Suprapubic skin (tissue), 4 donors: ENCODE data around the gene TEX38. TPM values are rescaled to one million over a fixed set of nuclear protein-coding genes. Genes with fewer than 3 reads are reported as not detected.
"Not testable (repeated sequence)": the region's sequence is repeated elsewhere in the genome, so short reads cannot be mapped to it uniquely, and the experiment has no call there.

Experiments used
- DNase-seq, 2 donors: peaks; one replicate each; pipeline ENCODE4 v3.0.0-alpha.2; 2019; ENCODE audit warnings: low spot score in 2 of 2
- H3K27ac ChIP-seq: fragments of 200-600 bp; sonication (generic); one replicate; pipeline ENCODE4 v1.5.1; 2019
- H3K27me3 ChIP-seq: fragments of 200-600 bp; sonication (generic); one replicate; pipeline ENCODE4 v1.5.1; 2019
- H3K36me3 ChIP-seq: fragments of 200-600 bp; sonication (generic); one replicate; pipeline ENCODE4 v1.5.1; 2019
- H3K4me1 ChIP-seq: fragments of 200-600 bp; sonication (generic); one replicate; pipeline ENCODE4 v1.5.1; 2019
- H3K4me3 ChIP-seq: fragments of 200-600 bp; sonication (generic); one replicate; pipeline ENCODE4 v1.5.1; 2019; ENCODE audit warnings: mild to moderate bottlenecking
- H3K9me3 ChIP-seq: fragments of 200-600 bp; sonication (generic); one replicate; pipeline ENCODE4 v1.5.1; 2019
- EP300 ChIP-seq: sonication (generic); formaldehyde crosslinking; IDR thresholded peaks from one replicate; pipeline ENCODE4 v1.6.1; 2017; ENCODE audit warnings: antibody characterized with exemption
- POLR2A ChIP-seq, 2 donors: fragments of 450-650 bp; IDR thresholded peaks; one replicate each; pipeline ENCODE4 v1.6.1; 2017; ENCODE audit warnings: antibody characterized with exemption in 2 of 2, mild to moderate bottlenecking in 2 of 2, moderate library complexity in 2 of 2
- POLR2AphosphoS5 ChIP-seq, 3 donors: sonication (generic); formaldehyde crosslinking; IDR thresholded peaks; one replicate each; pipeline ENCODE4 v1.6.1; 2017; ENCODE audit warnings: antibody characterized with exemption in 3 of 3
- WGBS: methylation state at CpG from one replicate; pipeline ENCODE4 v1.1.5; 2018; 5-methylcytosine and 5-hydroxymethylcytosine counted together
- total RNA-seq, 4 donors: library from RNA; depleted of rRNA; stranded (reverse); fragments of >200 nt; gene quantifications; one replicate each; pipeline ENCODE4 v1.1.0, GENCODE V29; 2016
- TF ChIP-seq, protein P1 (sequence below), 2 donors: fragments of 200-600 bp in 1 of 2; fragments of 450-650 bp in 1 of 2; sonication (generic) in 1 of 2; IDR thresholded peaks; one replicate each; pipeline ENCODE4 v1.5.1; 2016 to 2019; ENCODE audit warnings: antibody characterized with exemption in 2 of 2, mild to moderate bottlenecking in 1 of 2, moderate library complexity in 1 of 2

Gene TEX38
- total RNA-seq, 4 donors from 2014 or later = not detected

DNA sequence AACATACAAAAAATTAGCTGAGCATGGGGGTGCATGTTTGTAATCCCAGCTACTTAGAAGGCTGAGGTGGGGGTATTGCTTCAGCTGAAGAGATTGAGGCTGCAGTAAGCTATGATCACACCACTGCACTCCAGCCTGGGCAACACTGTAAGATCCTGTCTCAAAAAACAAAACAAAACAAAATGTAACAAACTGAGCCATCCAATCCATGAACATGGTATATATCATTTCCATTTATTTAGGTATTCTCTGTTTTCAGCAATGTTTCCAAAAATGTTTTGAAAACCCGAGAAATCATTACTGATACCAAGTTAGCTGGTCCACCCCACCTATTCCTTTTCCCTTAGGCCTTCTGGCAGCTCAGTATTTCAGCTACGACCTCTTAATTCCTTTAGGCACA, 21.9 kb upstream of the TEX38 start:
- Histone ChIP-seq H3K4me1 (no peaks in the 10 kb centered on the region), H3K9me3 (peaks cover 3% of the 10 kb centered on the region), H3K36me3 (peaks cover 54% of the 10 kb centered on the region), H3K27ac (no peak overlapping the region), H3K4me3 (no peak overlapping the region), H3K27me3 (no peaks in the 10 kb centered on the region)
- TF ChIP-seq EP300 = no peak
- TF ChIP-seq POLR2AphosphoS5 (IDR thresholded peaks at IDR 0.05) = no peak
- TF ChIP-seq, protein P1, sequence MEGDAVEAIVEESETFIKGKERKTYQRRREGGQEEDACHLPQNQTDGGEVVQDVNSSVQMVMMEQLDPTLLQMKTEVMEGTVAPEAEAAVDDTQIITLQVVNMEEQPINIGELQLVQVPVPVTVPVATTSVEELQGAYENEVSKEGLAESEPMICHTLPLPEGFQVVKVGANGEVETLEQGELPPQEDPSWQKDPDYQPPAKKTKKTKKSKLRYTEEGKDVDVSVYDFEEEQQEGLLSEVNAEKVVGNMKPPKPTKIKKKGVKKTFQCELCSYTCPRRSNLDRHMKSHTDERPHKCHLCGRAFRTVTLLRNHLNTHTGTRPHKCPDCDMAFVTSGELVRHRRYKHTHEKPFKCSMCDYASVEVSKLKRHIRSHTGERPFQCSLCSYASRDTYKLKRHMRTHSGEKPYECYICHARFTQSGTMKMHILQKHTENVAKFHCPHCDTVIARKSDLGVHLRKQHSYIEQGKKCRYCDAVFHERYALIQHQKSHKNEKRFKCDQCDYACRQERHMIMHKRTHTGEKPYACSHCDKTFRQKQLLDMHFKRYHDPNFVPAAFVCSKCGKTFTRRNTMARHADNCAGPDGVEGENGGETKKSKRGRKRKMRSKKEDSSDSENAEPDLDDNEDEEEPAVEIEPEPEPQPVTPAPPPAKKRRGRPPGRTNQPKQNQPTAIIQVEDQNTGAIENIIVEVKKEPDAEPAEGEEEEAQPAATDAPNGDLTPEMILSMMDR (IDR thresholded peaks at IDR 0.05) = no peak
- TF ChIP-seq POLR2A (IDR thresholded peaks at IDR 0.05) = no peak
- 93% methylated on average over 2 of the region's 2 CpGs for WGBS
- DNase-seq = no peak

DNA sequence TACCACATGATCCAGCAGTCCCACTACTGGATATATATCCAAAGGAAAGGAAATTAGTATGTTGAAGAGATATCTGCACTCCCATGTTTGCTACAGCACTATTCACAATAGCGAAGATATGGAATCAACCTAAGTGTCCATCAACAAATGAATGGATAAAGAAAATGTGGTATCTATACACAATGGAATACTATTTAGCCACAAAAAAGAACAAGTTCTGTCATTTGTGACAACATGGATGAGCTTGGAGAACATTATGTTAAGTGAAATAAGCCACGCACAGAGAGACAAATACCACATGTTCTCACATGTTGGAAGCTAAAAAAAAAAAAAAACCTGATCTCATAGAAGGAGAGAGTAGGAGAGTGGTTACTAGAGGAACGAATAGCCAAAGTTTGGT, 21.2 kb upstream of the TEX38 start:
- H3K4me1 ChIP-seq = no peaks in the 10 kb centered on the region
- no peaks in the 10 kb centered on the region for H3K27me3 ChIP-seq
- H3K9me3 ChIP-seq = peaks cover 3% of the 10 kb centered on the region
- H3K36me3 ChIP-seq = peaks cover 58% of the 10 kb centered on the region
- H3K27ac ChIP-seq = no peak overlapping the region
- TF ChIP-seq EP300 (no peak), POLR2AphosphoS5 (IDR thresholded peaks at IDR 0.05) (no peak), POLR2A (IDR thresholded peaks at IDR 0.05) (no peak)
- TF ChIP-seq, protein P1 (IDR thresholded peaks at IDR 0.05) = no peak
- WGBS = 96% methylated on average over 3 of the region's 3 CpGs
- H3K4me3 ChIP-seq = no peak overlapping the region
- DNase-seq = no peak

DNA sequence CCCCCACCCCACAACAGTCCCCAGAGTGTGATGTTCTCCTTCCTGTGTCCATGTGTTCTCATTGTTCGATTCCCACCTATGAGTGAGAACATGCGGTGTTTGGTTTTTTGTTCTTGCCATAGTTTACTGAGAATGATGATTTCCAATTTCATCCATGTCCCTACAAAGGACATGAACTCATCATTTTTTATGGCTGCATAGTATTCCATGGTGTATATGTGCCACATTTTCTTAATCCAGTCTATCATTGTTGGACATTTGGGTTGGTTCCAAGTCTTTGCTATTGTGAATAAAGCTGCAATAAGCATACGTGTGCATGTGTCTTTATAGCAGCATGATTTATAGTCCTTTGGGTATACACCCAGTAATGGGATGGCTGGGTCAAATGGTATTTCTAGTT, 20.5 kb upstream of the TEX38 start:
- not testable (repeated sequence) for DNase-seq, H3K4me3 ChIP-seq, H3K27ac ChIP-seq, H3K9me3 ChIP-seq, H3K4me1 ChIP-seq, H3K27me3 ChIP-seq
- 97% methylated on average over 3 of the region's 3 CpGs for WGBS
- peaks cover 63% of the 10 kb centered on the region for H3K36me3 ChIP-seq

DNA sequence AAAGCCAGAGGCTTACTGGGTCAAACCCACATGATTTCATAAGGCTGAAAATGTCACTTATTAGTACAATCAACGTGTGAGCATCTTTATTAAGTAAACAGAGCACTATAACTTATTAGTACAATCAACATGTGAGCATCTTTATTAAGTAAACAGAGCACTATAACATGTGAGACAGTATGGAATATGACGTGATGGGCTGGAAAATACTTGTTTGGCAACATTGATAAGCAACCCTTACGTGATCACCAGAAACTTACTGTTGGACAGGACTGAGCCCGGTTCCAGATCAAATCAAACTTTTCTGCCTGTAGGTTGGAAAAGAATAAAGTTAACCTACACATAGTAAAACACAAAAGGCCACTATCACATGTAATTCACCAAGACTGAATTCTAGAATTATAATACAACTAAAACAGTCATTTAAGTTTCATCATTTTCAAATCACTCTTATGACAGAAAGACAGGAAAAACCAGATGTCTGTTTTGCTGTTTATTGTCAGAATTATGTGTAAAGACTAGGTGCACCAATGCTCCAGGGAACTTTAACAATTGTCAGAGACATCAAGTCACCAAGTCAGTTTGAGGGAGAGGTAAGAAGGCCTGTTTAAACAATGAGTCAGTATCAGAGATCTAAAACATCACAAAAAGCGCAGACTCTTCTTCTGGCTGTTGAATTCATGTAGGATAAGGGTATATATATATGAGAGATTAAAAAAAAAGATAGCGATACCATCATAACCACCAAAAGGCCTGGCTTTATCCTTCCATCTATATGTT, 19.1 kb upstream of the TEX38 start:
- WGBS = 60% methylated on average over 6 of the region's 6 CpGs
- Histone ChIP-seq H3K4me1 (no peaks in the 10 kb centered on the region), H3K9me3 (peaks cover 3% of the 10 kb centered on the region), H3K4me3 (no peak overlapping the region), H3K36me3 (peaks cover 68% of the 10 kb centered on the region), H3K27ac (no peak overlapping the region), H3K27me3 (no peaks in the 10 kb centered on the region)
- no peak for DNase-seq
- TF ChIP-seq EP300 (no peak), POLR2AphosphoS5 (IDR thresholded peaks at IDR 0.05) (no peak), POLR2A (IDR thresholded peaks at IDR 0.05) (no peak)
- TF ChIP-seq, protein P1 (IDR thresholded peaks at IDR 0.05) = no peak

DNA sequence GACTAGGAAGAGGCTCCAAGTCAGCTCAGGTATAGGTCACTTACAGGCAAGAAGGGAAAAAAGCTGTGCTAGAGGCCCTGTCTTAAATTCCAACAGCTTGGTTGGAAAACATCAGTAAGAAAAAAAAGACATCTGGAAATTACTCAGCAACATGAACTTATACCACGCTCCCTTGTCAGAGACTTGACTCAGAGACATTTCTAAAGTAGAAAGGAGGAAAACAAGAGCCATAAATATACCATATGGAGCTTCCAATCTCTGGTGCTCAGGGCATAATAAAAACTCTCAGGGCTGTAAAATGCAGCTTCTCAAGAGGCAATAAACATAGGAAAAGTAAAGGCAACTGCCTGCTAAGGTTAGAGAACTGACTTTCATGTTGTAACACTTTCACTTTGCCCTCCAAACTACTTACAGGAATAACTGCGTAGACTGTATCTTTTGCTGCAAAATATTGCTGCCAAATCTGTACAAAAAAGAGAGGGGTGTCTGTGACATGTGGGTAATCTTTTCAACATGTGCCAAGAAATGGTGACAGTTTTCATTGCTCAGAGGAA, 18.2 kb upstream of the TEX38 start:
- TF ChIP-seq, protein P1 (IDR thresholded peaks at IDR 0.05) = no peak
- TF ChIP-seq EP300 (no peak), POLR2A (IDR thresholded peaks at IDR 0.05) (no peak)
- Histone ChIP-seq H3K27me3 (no peaks in the 10 kb centered on the region), H3K4me3 (no peak overlapping the region), H3K4me1 (no peaks in the 10 kb centered on the region), H3K27ac (no peak overlapping the region), H3K9me3 (no peaks in the 10 kb centered on the region), H3K36me3 (peaks cover 67% of the 10 kb centered on the region)
- WGBS = 82% methylated on average over 2 of the region's 2 CpGs
- no peak for DNase-seq
